SU-DHL-6 (cell line): ENCODE results near the gene MAST2.

ENCODE experiments used
- H2AFZ ChIP-seq: fragments of 200-600 bp; sonication (generic); 2 replicates; pipeline ENCODE4 v1.6.1; 2014; ENCODE audit warnings: low read depth, mild to moderate bottlenecking, moderate library complexity, mixed read lengths, antibody characterized with exemption, low read length; ENCODE audit not compliant: severe bottlenecking
- H3F3A ChIP-seq: fragments of 200-600 bp; shearing (Covaris generic); 2 replicates; pipeline ENCODE4 v1.6.0; 2016; ENCODE audit warnings: antibody characterized with exemption, mild to moderate bottlenecking; ENCODE audit not compliant: insufficient read depth
- H3K27ac ChIP-seq: fragments of 200-600 bp; sonication (generic); 2 replicates; pipeline ENCODE4 v1.5.1; 2016; ENCODE audit warnings: low read depth, mild to moderate bottlenecking, low read length, moderate library complexity, mixed read lengths
- H3K27me3 ChIP-seq: fragments of 200-600 bp; sonication (generic), shearing (Covaris generic); 2 replicates; pipeline ENCODE4 v1.6.0; 2014; ENCODE audit warnings: mild to moderate bottlenecking, low read length
- H3K36me3 ChIP-seq: fragments of 200-600 bp; sonication (generic); 2 replicates; pipeline ENCODE4 v1.6.1; 2014; ENCODE audit warnings: mild to moderate bottlenecking, low read length, mixed read lengths
- H3K4me2 ChIP-seq: fragments of 300-600, 200-600 bp; shearing (Covaris generic), sonication (generic); 2 replicates; pipeline ENCODE4 v1.6.0; 2014; ENCODE audit warnings: low read length, low read depth, mild to moderate bottlenecking; ENCODE audit not compliant: poor library complexity, severe bottlenecking
- H3K4me3 ChIP-seq: fragments of 200-600 bp; sonication (generic); 2 replicates; pipeline ENCODE4 v1.5.1; 2014; ENCODE audit warnings: antibody characterized with exemption, low read length, mild to moderate bottlenecking, mixed read lengths; ENCODE audit not compliant: insufficient read depth, poor library complexity, severe bottlenecking
- H3K79me2 ChIP-seq: fragments of 200-600 bp; sonication (generic); 2 replicates; pipeline ENCODE4 v1.6.1; 2014; ENCODE audit warnings: mild to moderate bottlenecking, low read length, moderate library complexity; ENCODE audit not compliant: insufficient read depth
- H3K9ac ChIP-seq: fragments of 200-600 bp; sonication (generic); 2 replicates; pipeline ENCODE4 v1.7.0; 2014; ENCODE audit warnings: mild to moderate bottlenecking, low read length
- H3K9me2 ChIP-seq: fragments of 200-600 bp; sonication (generic); replicated peaks from 2 replicates; pipeline ENCODE4 v1.6.1; 2014; ENCODE audit warnings: low read length; ENCODE audit not compliant: insufficient read depth
- H3K9me3 ChIP-seq: fragments of 200-600 bp; sonication (generic); 2 replicates; pipeline ENCODE4 v1.6.1; 2014; ENCODE audit warnings: low read length, mixed read lengths; ENCODE audit not compliant: insufficient read depth
- H4K20me1 ChIP-seq: fragments of 200-600 bp; sonication (generic); 2 replicates; pipeline ENCODE4 v1.6.1; 2014; ENCODE audit warnings: low read depth, mild to moderate bottlenecking, antibody characterized with exemption, low read length, moderate library complexity, mixed read lengths
- EZH2phosphoT487 ChIP-seq: fragments of 200-600 bp; sonication (generic), shearing (Covaris generic); conservative IDR thresholded peaks from 2 replicates; pipeline ENCODE4 v1.6.1; 2018; ENCODE audit warnings: mild to moderate bottlenecking, antibody characterized with exemption, low read length, moderate library complexity, mixed read lengths
- TF ChIP-seq, protein P1 (sequence below): fragments of 200-600 bp; sonication (generic); IDR thresholded peaks from one replicate; pipeline ENCODE4 v1.5.1; 2017; ENCODE audit warnings: antibody characterized with exemption, mild to moderate bottlenecking, low read length, moderate library complexity; ENCODE audit not compliant: insufficient read depth, poor library complexity, severe bottlenecking

Gene MAST2

GRCh38 chr1:46064708-46065107, 261.3 kb downstream of the MAST2 start:
- H3K4me3 ChIP-seq = no peak overlapping the region
- no peaks in the 10 kb centered on the region; the same call in 1 of the 2 replicates for H3K36me3 ChIP-seq
- H3K27ac ChIP-seq = no peak overlapping the region
- no peaks in the 10 kb centered on the region for H3K27me3 ChIP-seq
- H3K9me2 ChIP-seq = no peaks in the 10 kb centered on the region
- no peak for TF ChIP-seq EZH2phosphoT487
- TF ChIP-seq, protein P1, sequence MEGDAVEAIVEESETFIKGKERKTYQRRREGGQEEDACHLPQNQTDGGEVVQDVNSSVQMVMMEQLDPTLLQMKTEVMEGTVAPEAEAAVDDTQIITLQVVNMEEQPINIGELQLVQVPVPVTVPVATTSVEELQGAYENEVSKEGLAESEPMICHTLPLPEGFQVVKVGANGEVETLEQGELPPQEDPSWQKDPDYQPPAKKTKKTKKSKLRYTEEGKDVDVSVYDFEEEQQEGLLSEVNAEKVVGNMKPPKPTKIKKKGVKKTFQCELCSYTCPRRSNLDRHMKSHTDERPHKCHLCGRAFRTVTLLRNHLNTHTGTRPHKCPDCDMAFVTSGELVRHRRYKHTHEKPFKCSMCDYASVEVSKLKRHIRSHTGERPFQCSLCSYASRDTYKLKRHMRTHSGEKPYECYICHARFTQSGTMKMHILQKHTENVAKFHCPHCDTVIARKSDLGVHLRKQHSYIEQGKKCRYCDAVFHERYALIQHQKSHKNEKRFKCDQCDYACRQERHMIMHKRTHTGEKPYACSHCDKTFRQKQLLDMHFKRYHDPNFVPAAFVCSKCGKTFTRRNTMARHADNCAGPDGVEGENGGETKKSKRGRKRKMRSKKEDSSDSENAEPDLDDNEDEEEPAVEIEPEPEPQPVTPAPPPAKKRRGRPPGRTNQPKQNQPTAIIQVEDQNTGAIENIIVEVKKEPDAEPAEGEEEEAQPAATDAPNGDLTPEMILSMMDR = no peak
- no peak overlapping the region for H3K4me2 ChIP-seq
- no peaks in the 10 kb centered on the region for H3F3A ChIP-seq
- H2AFZ ChIP-seq = no peak overlapping the region
- no peaks in the 10 kb centered on the region for H3K79me2 ChIP-seq
- no peaks in the 10 kb centered on the region for H4K20me1 ChIP-seq
- H3K9ac ChIP-seq = no peak overlapping the region
- H3K9me3 ChIP-seq = no peaks in the 10 kb centered on the region

GRCh38 chr1:46065405-46065804, 262.0 kb downstream of the MAST2 start:
- H3F3A ChIP-seq = no peaks in the 10 kb centered on the region
- TF ChIP-seq, protein P1 = no peak
- no peak for TF ChIP-seq EZH2phosphoT487
- H3K9ac ChIP-seq = no peak overlapping the region
- H3K9me3 ChIP-seq = no peaks in the 10 kb centered on the region
- H3K36me3 ChIP-seq = no peaks in the 10 kb centered on the region; the same call in 1 of the 2 replicates
- no peaks in the 10 kb centered on the region for H4K20me1 ChIP-seq
- H3K9me2 ChIP-seq = no peaks in the 10 kb centered on the region
- H3K4me2 ChIP-seq = no peak overlapping the region
- no peak overlapping the region for H3K4me3 ChIP-seq
- H3K27ac ChIP-seq = no peak overlapping the region
- no peaks in the 10 kb centered on the region for H3K27me3 ChIP-seq
- no peaks in the 10 kb centered on the region for H3K79me2 ChIP-seq
- no peak overlapping the region for H2AFZ ChIP-seq

GRCh38 chr1:46067652-46068051, 264.2 kb downstream of the MAST2 start:
- Histone ChIP-seq H3K9me2 (no peaks in the 10 kb centered on the region), H3K79me2 (no peaks in the 10 kb centered on the region), H3K27me3 (no peaks in the 10 kb centered on the region), H2AFZ (no peak overlapping the region), H3K36me3 (no peaks in the 10 kb centered on the region; the same call in 1 of the 2 replicates), H3K9ac (no peak overlapping the region), H4K20me1 (no peaks in the 10 kb centered on the region), H3K27ac (no peak overlapping the region), H3K4me3 (no peak overlapping the region), H3K4me2 (no peak overlapping the region), H3K9me3 (no peaks in the 10 kb centered on the region), H3F3A (no peaks in the 10 kb centered on the region)
- TF ChIP-seq EZH2phosphoT487 = no peak
- TF ChIP-seq, protein P1 = no peak
